Kidney (tissue), 14 donors: ENCODE data around the gene HIPK2. TPM values are rescaled to one million over a fixed set of nuclear protein-coding genes. Genes with fewer than 3 reads are reported as not detected.
A peak's percentile ranks its signal among the peaks of the same experiment; 100 is the strongest.

Experiments
- DNase-seq, 5 donors: peaks; one replicate each; pipeline ENCODE4 v3.0.0-alpha.2; 2013 to 2020
- FAIRE-seq: peaks from 2 replicates; lab custom pipeline; 2012; peaks lifted over from hg19 to GRCh38; lab: Jason Lieb, UNC
- H3K27ac ChIP-seq, 2 donors: one replicate each; pipeline ENCODE4 v1.7.0; 2013; ENCODE audit warnings: low read depth in 2 of 2, low read length in 2 of 2, inconsistent platforms in 1 of 2
- H3K27me3 ChIP-seq: one replicate; pipeline ENCODE4 v1.7.1; 2013; ENCODE audit warnings: low read length, inconsistent platforms; ENCODE audit not compliant: control insufficient read depth, insufficient read depth
- H3K36me3 ChIP-seq, 3 donors: one replicate each; pipeline versions ENCODE4 v1.7.0 to v1.7.1; 2013; ENCODE audit warnings: low read length in 3 of 3, control low read depth in 1 of 3, inconsistent platforms in 1 of 3; ENCODE audit not compliant: insufficient read depth in 3 of 3, control insufficient read depth in 2 of 3
- H3K4me1 ChIP-seq, 3 donors: one replicate each; pipeline versions ENCODE4 v1.7.0 to v1.7.1; 2013; ENCODE audit warnings: low read length in 3 of 3, inconsistent platforms in 1 of 3, low read depth in 1 of 3; ENCODE audit not compliant: control insufficient read depth in 2 of 3, insufficient read depth in 2 of 3
- H3K4me3 ChIP-seq, 3 donors: one replicate each; pipeline versions ENCODE4 v1.7.0 to v1.8.1; 2013; ENCODE audit warnings: low read length in 3 of 3, control low read depth in 1 of 3, inconsistent platforms in 1 of 3
- H3K9ac ChIP-seq, 3 donors: one replicate each; pipeline versions ENCODE4 v1.7.0 to v1.7.1; 2013; ENCODE audit warnings: low read length in 3 of 3, control low read depth in 1 of 3, inconsistent platforms in 1 of 3
- H3K9me3 ChIP-seq, 3 donors: one replicate each; pipeline versions ENCODE4 v1.7.0 to v1.7.1; 2013; ENCODE audit warnings: low read length in 3 of 3, control low read depth in 1 of 3, inconsistent platforms in 1 of 3; ENCODE audit not compliant: control insufficient read depth in 2 of 3, insufficient read depth in 1 of 3
- intact Hi-C: fragments of 100-400 bp; cut with DNase I; formaldehyde crosslinking; loops from one replicate; pipeline ENCODE4 v1.11.1; 2022
- polyA plus RNA-seq: library from polyadenylated mRNA; stranded (reverse); fragments of 350-450 nt; fragmentation: Illumina TruSeq; extraction: RNeasy Lipid Tissue Mini Kit (QIAGEN cat#74804); gene quantifications from one replicate; pipeline ENCODE4 v1.2.3, GENCODE V29; 2014; ENCODE audit warnings: low read depth, low replicate concordance; ENCODE audit not compliant: insufficient read depth
- total RNA-seq: library from RNA; stranded (reverse); fragmentation: NEBNext Ultra II Directional; extraction: Animal tissue kit (Norgen Biotek cat#: 25700); gene quantifications from one replicate; pipeline ENCODE4 v1.2.1, GENCODE V29; 2021
- TF ChIP-seq, protein P1 (sequence below): IDR thresholded peaks from 3 replicates; pipeline ENCODE4 v1.5.1; 2012; ENCODE audit warnings: mild to moderate bottlenecking, moderate library complexity, borderline replicate concordance; ENCODE audit not compliant: insufficient read depth; ENCODE audit errors: extremely low read depth
- donor health status: control.
- donor health status: control.
- donor health status: control.
- donor health status: control.
- donor health status: control.
- donor health status: DM: yes; HTN: yes; CAD: no.
- donor health status: Normal renal cell carcinoma (clear cell type).

HIPK2 gene
- total and polyA plus RNA-seq, 2 donors from 2014 or later: 9.6 to 153 TPM

DNA sequence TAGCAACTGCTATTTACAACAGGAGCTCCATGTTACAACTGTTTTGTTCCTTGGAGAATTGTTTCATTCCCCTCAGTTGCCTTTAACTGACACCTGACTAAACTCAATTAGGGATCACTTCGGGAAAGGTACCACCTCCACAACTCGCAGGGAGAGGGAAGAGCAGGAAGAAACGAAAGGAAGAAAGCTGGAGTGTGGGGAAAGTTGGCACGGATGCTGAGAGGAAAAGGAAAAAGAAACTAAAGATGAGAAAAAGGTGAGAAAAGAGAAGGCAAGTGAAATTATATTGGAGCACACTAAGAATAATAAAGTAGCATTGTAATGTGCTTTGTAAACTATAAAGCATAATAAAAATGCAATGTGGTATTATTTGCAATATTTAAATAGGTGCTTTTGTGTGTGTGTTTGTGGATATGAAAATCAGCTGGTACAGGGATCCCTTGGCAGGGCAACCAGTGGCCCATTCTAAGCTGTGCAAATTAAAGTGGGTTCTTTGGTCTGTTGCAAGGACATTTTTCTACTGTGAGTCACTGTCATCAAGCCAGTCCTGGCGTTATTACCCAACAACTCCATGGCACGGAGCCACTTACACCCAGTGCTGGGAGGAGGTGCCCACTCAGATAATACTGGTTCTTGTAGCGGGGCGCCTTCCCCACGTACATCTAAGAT, 45.9 kb downstream of the HIPK2 start:
- no peak for FAIRE-seq
- intact Hi-C loops: no loop called here

GRCh38 chr7:139730746-139731612, 46.8 kb downstream of the HIPK2 start:
- no peaks in the 10 kb centered on the region for H3K9me3 ChIP-seq
- H3K36me3 ChIP-seq: peaks cover 0 to 3% (median 2%) of the 10 kb centered on the region in 3 donors
- DNase-seq (no peak), FAIRE-seq (no peak)
- H3K4me3 ChIP-seq: no peak overlapping the region
- intact Hi-C loops: no loop called here
- H3K9ac ChIP-seq: peak overlapping the region in 1 of 3 donors; percentile 24
- TF ChIP-seq, protein P1, sequence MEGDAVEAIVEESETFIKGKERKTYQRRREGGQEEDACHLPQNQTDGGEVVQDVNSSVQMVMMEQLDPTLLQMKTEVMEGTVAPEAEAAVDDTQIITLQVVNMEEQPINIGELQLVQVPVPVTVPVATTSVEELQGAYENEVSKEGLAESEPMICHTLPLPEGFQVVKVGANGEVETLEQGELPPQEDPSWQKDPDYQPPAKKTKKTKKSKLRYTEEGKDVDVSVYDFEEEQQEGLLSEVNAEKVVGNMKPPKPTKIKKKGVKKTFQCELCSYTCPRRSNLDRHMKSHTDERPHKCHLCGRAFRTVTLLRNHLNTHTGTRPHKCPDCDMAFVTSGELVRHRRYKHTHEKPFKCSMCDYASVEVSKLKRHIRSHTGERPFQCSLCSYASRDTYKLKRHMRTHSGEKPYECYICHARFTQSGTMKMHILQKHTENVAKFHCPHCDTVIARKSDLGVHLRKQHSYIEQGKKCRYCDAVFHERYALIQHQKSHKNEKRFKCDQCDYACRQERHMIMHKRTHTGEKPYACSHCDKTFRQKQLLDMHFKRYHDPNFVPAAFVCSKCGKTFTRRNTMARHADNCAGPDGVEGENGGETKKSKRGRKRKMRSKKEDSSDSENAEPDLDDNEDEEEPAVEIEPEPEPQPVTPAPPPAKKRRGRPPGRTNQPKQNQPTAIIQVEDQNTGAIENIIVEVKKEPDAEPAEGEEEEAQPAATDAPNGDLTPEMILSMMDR: no peak
- H3K27me3 ChIP-seq: no peaks in the 10 kb centered on the region
- H3K27ac ChIP-seq: peak overlapping the region; percentile 55 to 59
- peaks cover 0 to 30% (median 26%) of the 10 kb centered on the region in 3 donors for H3K4me1 ChIP-seq

More for the DNA sequence above, 45.9 kb downstream of the HIPK2 start:
- Histone ChIP-seq H3K9ac (peak overlapping the region in 1 of 3 donors; percentile 24), H3K4me3 (peak overlapping the region in 1 of 3 donors; percentile 30), H3K4me1 (peaks cover 0 to 34% (median 32%) of the 10 kb centered on the region in 3 donors), H3K36me3 (peaks cover 0 to 3% (median 2%) of the 10 kb centered on the region in 3 donors), H3K9me3 (no peaks in the 10 kb centered on the region), H3K27me3 (no peaks in the 10 kb centered on the region), H3K27ac (peak overlapping the region; percentile 59)
- TF ChIP-seq, protein P1: no peak
- DNase-seq: peak in 1 of 5 donors; percentile 92

DNA sequence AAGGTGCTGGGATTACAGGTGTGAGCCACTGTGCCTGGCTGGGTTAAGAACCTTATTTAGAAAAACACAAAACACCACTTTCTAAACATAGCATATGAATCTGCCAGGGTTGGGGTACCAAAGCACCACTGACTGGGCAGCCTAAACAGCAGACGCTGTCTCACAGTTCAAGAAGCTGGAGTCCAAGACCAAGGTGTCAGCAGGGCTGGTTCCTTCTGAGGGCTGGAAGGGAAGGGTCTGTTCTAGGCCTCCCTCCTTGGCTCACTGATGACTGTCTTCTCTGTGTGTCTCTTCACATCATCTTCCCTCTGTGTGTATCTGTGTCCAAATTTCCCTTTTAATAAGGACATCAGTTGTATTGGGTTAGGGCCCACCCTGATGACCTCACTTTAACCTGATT, 49.6 kb downstream of the HIPK2 start:
- no peak for FAIRE-seq
- TF ChIP-seq, protein P1: no peak
- H3K4me3 ChIP-seq: no peak overlapping the region
- no peaks in the 10 kb centered on the region for H3K27me3 ChIP-seq
- peaks cover 0 to 22% (median 19%) of the 10 kb centered on the region in 3 donors for H3K4me1 ChIP-seq
- no peak overlapping the region for H3K9ac ChIP-seq
- H3K36me3 ChIP-seq: peaks cover 0 to 3% (median 2%) of the 10 kb centered on the region in 3 donors
- H3K9me3 ChIP-seq: no peaks in the 10 kb centered on the region
- no peak for DNase-seq
- intact Hi-C loops: no loop called here
- H3K27ac ChIP-seq: no peak overlapping the region
